Keratinocyte (primary cell): ENCODE results near the gene SEPTIN1. TPM values are rescaled to one million over a fixed set of nuclear protein-coding genes. Genes with fewer than 3 reads are reported as not detected.
A peak's percentile ranks its signal among the peaks of the same experiment; 100 is the strongest.

Source experiments
- DNase-seq: peaks from one replicate; pipeline ENCODE4 v3.0.0-alpha.2; 2011; ENCODE audit warnings: low read depth, missing footprints, low spot score
- FAIRE-seq: peaks from 2 replicates; lab custom pipeline; 2011; peaks lifted over from hg19 to GRCh38; lab: Jason Lieb, UNC
- H2AFZ ChIP-seq: 2 replicates; pipeline ENCODE4 v1.6.0; 2012; ENCODE audit warnings: low read length, control low read depth, inconsistent platforms; ENCODE audit not compliant: control insufficient read depth
- H3K27ac ChIP-seq: 2 replicates; pipeline ENCODE4 v1.5.1; 2011; ENCODE audit warnings: low read length; ENCODE audit not compliant: control insufficient read depth, insufficient read depth
- H3K27me3 ChIP-seq: 3 replicates; pipeline ENCODE4 v1.6.0; 2011; ENCODE audit warnings: low read length; ENCODE audit not compliant: control insufficient read depth, insufficient read depth; ENCODE audit errors: extremely low read depth
- H3K36me3 ChIP-seq, 2 experiments: 2 replicates in 1 of 2; 3 replicates in 1 of 2; pipeline ENCODE4 v1.5.1; 2011; ENCODE audit warnings: low read length in 2 of 2, mild to moderate bottlenecking in 1 of 2; ENCODE audit not compliant: control insufficient read depth in 2 of 2, insufficient read depth in 2 of 2; ENCODE audit errors: extremely low read depth in 1 of 2
- H3K4me1 ChIP-seq: 3 replicates; pipeline ENCODE4 v1.5.1; 2011; ENCODE audit warnings: low read length; ENCODE audit not compliant: control insufficient read depth, insufficient read depth; ENCODE audit errors: extremely low read depth
- H3K4me2 ChIP-seq: 3 replicates; pipeline ENCODE4 v1.6.0; 2011; ENCODE audit warnings: low read depth, low read length; ENCODE audit not compliant: control insufficient read depth, insufficient read depth; ENCODE audit errors: extremely low read depth
- H3K4me3 ChIP-seq, 3 experiments: fragments of 200-600 bp in 1 of 3; sonication (generic) in 1 of 3; 2 replicates in 2 of 3; 3 replicates in 1 of 3; pipeline ENCODE4 v1.5.1; 2011 to 2016; ENCODE audit warnings: low read length in 3 of 3, mild to moderate bottlenecking in 3 of 3, control low read depth in 2 of 3, inconsistent platforms in 1 of 3, low read depth in 1 of 3, mixed read lengths in 1 of 3, mixed run types in 1 of 3, moderate library complexity in 1 of 3; ENCODE audit not compliant: control insufficient read depth in 2 of 3, insufficient read depth in 2 of 3; ENCODE audit errors: extremely low read depth in 1 of 3
- H3K79me2 ChIP-seq: 2 replicates; pipeline ENCODE4 v1.6.0; 2012; ENCODE audit warnings: low read length; ENCODE audit not compliant: control insufficient read depth, insufficient read depth
- H3K9ac ChIP-seq: 3 replicates; pipeline ENCODE4 v1.6.0; 2011; ENCODE audit warnings: low read length; ENCODE audit not compliant: control insufficient read depth, insufficient read depth; ENCODE audit errors: extremely low read depth
- H3K9me1 ChIP-seq: 3 replicates; pipeline ENCODE4 v1.6.0; 2011; ENCODE audit warnings: low read length; ENCODE audit not compliant: control insufficient read depth, insufficient read depth; ENCODE audit errors: extremely low read depth
- H3K9me3 ChIP-seq: 2 replicates; pipeline ENCODE4 v1.5.1; 2012; ENCODE audit warnings: low read depth, low read length; ENCODE audit not compliant: control insufficient read depth
- H4K20me1 ChIP-seq: 3 replicates; pipeline ENCODE4 v1.6.0; 2011; ENCODE audit warnings: low read length; ENCODE audit not compliant: control insufficient read depth, insufficient read depth; ENCODE audit errors: extremely low read depth
- EZH2 ChIP-seq: IDR thresholded peaks from one replicate; pipeline ENCODE4 v1.6.1; 2012; ENCODE audit warnings: inconsistent platforms, mild to moderate bottlenecking, low read length, moderate library complexity
- dilution Hi-C: fragments of 300-500 bp; cut with MboI; formaldehyde crosslinking; loops from one replicate; pipeline ENCODE4 v1.7.0; 2020; ENCODE audit warnings: low sequenced_read_pairs; ENCODE audit not compliant: extremely low pct_ligation_motif_present
- polyA plus RNA-seq, 5 experiments: library from polyadenylated mRNA; depleted of rRNA in 3 of 5; stranded (reverse) in 3 of 5; stranded (forward) in 1 of 5; unstranded in 1 of 5; fragments of >200 nt; gene quantifications; 1 replicate in 1 of 5; 2 replicates in 3 of 5; 3 replicates in 1 of 5; pipeline versions ENCODE4 v1.2.1 to v1.2.3, GENCODE V29; 2011 to 2012; ENCODE audit warnings: missing spikeins in 2 of 5, low read depth in 1 of 5, low replicate concordance in 1 of 5
- TF ChIP-seq, protein P1 (sequence below), 3 experiments: IDR thresholded peaks in 1 of 3; conservative IDR thresholded peaks in 1 of 3; optimal IDR thresholded peaks in 1 of 3; 2 replicates in 2 of 3; 3 replicates in 1 of 3; pipeline versions ENCODE3 to v1.5.1; 2011; ENCODE audit warnings: low read length in 3 of 3, mild to moderate bottlenecking in 3 of 3, moderate library complexity in 2 of 3, control low read depth in 1 of 3, inconsistent platforms in 1 of 3; ENCODE audit not compliant: insufficient read depth in 2 of 3; ENCODE audit errors: extremely low read depth in 1 of 3

The SEPTIN1 gene
- polyA plus RNA-seq, 1 donor (not counting 4 experiments of a cell fraction or from before 2014, with no cell fraction given): not detected

GRCh38 chr16:30416624-30417528, 34.5 kb upstream of the SEPTIN1 start:
- TF ChIP-seq, protein P1, sequence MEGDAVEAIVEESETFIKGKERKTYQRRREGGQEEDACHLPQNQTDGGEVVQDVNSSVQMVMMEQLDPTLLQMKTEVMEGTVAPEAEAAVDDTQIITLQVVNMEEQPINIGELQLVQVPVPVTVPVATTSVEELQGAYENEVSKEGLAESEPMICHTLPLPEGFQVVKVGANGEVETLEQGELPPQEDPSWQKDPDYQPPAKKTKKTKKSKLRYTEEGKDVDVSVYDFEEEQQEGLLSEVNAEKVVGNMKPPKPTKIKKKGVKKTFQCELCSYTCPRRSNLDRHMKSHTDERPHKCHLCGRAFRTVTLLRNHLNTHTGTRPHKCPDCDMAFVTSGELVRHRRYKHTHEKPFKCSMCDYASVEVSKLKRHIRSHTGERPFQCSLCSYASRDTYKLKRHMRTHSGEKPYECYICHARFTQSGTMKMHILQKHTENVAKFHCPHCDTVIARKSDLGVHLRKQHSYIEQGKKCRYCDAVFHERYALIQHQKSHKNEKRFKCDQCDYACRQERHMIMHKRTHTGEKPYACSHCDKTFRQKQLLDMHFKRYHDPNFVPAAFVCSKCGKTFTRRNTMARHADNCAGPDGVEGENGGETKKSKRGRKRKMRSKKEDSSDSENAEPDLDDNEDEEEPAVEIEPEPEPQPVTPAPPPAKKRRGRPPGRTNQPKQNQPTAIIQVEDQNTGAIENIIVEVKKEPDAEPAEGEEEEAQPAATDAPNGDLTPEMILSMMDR (optimal IDR thresholded peaks at IDR 0.05 in 1 of 3, IDR thresholded peaks at IDR 0.05 in 1 of 3, conservative IDR thresholded peaks at IDR 0.05 in 1 of 3; ENCODE audit: extremely low read depth in 1 of 3, insufficient read depth in 2 of 3, low read length in 3 of 3): no peak
- TF ChIP-seq EZH2: no peak
- dilution Hi-C loops: no loop called here
- peak overlapping the region; percentile 78 for H2AFZ ChIP-seq
- no peak for DNase-seq
- no peaks in the 10 kb centered on the region for H3K79me2 ChIP-seq
- peak overlapping the region; percentile 39 to 65 (median 64) for H3K4me3 ChIP-seq
- H3K27me3 ChIP-seq: no peaks in the 10 kb centered on the region
- peaks cover 14% of the 10 kb centered on the region for H3K4me1 ChIP-seq
- H3K36me3 ChIP-seq: peaks cover 9% of the 10 kb centered on the region in 2 experiments
- H4K20me1 ChIP-seq: no peaks in the 10 kb centered on the region
- H3K9me3 ChIP-seq: no peaks in the 10 kb centered on the region
- H3K4me2 ChIP-seq: peak overlapping the region; percentile 72
- no peak for FAIRE-seq
- H3K9me1 ChIP-seq: no peaks in the 10 kb centered on the region
- H3K9ac ChIP-seq: peak overlapping the region; percentile 64
- H3K27ac ChIP-seq: no peak overlapping the region

DNA sequence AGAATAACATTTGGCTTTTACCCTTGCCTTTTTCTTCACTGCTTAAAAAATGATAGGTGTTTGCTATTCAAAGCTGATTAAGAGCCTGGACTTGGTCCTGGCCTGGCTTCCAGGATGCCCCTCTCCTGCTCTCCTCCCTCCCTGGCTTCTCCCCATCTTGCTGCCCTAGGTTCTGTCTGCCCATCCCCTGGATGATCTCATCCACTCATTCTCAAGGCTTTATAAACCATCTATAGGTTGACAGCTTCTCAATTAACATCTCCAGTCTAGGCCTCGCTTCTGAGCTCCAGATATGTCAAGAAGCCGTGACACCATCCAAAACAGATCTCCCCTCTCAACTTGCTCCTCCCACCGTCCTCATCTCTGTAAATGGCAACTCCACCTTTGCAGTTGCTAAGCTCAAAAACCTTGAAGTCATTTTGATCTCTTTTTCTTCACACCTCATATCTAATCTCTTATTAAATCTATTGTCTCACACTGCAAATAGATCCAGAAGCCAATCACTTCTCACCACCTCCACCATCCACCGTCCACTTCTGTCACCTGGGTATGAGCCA, 33.8 kb upstream of the SEPTIN1 start:
- dilution Hi-C loops: no loop called here
- H3K4me3 ChIP-seq: no peak overlapping the region
- FAIRE-seq: no peak
- H3K9me1 ChIP-seq: no peaks in the 10 kb centered on the region
- H4K20me1 ChIP-seq: no peaks in the 10 kb centered on the region
- H3K9me3 ChIP-seq: no peaks in the 10 kb centered on the region
- H3K79me2 ChIP-seq: no peaks in the 10 kb centered on the region
- no peak overlapping the region for H3K4me2 ChIP-seq
- H3K27ac ChIP-seq: no peak overlapping the region
- no peaks in the 10 kb centered on the region for H3K27me3 ChIP-seq
- H2AFZ ChIP-seq: no peak overlapping the region
- no peak for DNase-seq
- peaks cover 14% of the 10 kb centered on the region for H3K4me1 ChIP-seq
- no peak overlapping the region for H3K9ac ChIP-seq
- TF ChIP-seq EZH2: no peak
- TF ChIP-seq, protein P1 (optimal IDR thresholded peaks at IDR 0.05 in 1 of 3, IDR thresholded peaks at IDR 0.05 in 1 of 3, conservative IDR thresholded peaks at IDR 0.05 in 1 of 3; ENCODE audit: extremely low read depth in 1 of 3, insufficient read depth in 2 of 3, low read length in 3 of 3): no peak
- peaks cover 7 to 10% of the 10 kb centered on the region in 2 experiments for H3K36me3 ChIP-seq
